GM18502 (cell line): ENCODE results near the gene SFI1.
"Not testable (repeated sequence)": the region's sequence is repeated elsewhere in the genome, so short reads cannot be mapped to it uniquely, and the experiment has no call there.

Source experiments
- ATAC-seq: cut with Tn5 transposase; IDR thresholded peaks from one replicate; pipeline ENCODE4 v1.9.1; 2021; ENCODE audit warnings: mild to moderate bottlenecking; ENCODE audit not compliant: unreplicated experiment, poor library complexity

The SFI1 gene

GRCh38 chr22:31540166-31540565, 43.8 kb downstream of the SFI1 start:
- not testable (repeated sequence) for ATAC-seq

GRCh38 chr22:31540966-31541365, 44.6 kb downstream of the SFI1 start:
- no peak for ATAC-seq

- no peak for ATAC-seq
These were observed 48.4 kb downstream of the SFI1 start for GRCh38 chr22:31544481-31545480.

- ATAC-seq = no peak
These were observed 54.6 kb downstream of the SFI1 start for GRCh38 chr22:31550871-31551370.

GRCh38 chr22:31556627-31557203, 60.4 kb downstream of the SFI1 start:
- no peak for ATAC-seq

GRCh38 chr22:31558546-31558945, 62.2 kb downstream of the SFI1 start:
- not testable (repeated sequence) for ATAC-seq

GRCh38 chr22:31561238-31561887, 65.0 kb downstream of the SFI1 start:
- ATAC-seq = no peak

- no peak for ATAC-seq
These were observed 65.6 kb downstream of the SFI1 start for GRCh38 chr22:31561970-31562369.

- no peak for ATAC-seq
These were observed 70.1 kb downstream of the SFI1 start for GRCh38 chr22:31566484-31566883.

- no peak for ATAC-seq
These were observed 70.9 kb downstream of the SFI1 start for GRCh38 chr22:31567196-31567595.

GRCh38 chr22:31567702-31568101, 71.4 kb downstream of the SFI1 start:
- ATAC-seq = no peak

- ATAC-seq = no peak
These were observed 72.8 kb downstream of the SFI1 start for GRCh38 chr22:31569126-31569525.

- ATAC-seq = no peak
These were observed 76.6 kb downstream of the SFI1 start for GRCh38 chr22:31572939-31573338.

- ATAC-seq = no peak
These were observed 77.8 kb downstream of the SFI1 start for GRCh38 chr22:31574055-31574670.

- no peak for ATAC-seq
These were observed 78.9 kb downstream of the SFI1 start for GRCh38 chr22:31575190-31575589.

- no peak for ATAC-seq
These were observed 81.4 kb downstream of the SFI1 start for GRCh38 chr22:31577711-31578110.

- no peak for ATAC-seq
These were observed 81.8 kb downstream of the SFI1 start for GRCh38 chr22:31578171-31578570.

- ATAC-seq = no peak
These were observed 83.5 kb downstream of the SFI1 start for GRCh38 chr22:31579835-31580242.

- no peak for ATAC-seq
These were observed 87.6 kb downstream of the SFI1 start for GRCh38 chr22:31583861-31584485.

- ATAC-seq = no peak
These were observed 88.4 kb downstream of the SFI1 start for GRCh38 chr22:31584804-31585160.
